Gastrocnemius medialis (tissue), 4 donors: Measurements from ENCODE around the gene DTD1. TPM values are rescaled to one million over a fixed set of nuclear protein-coding genes. Genes with fewer than 3 reads are reported as not detected.

Source experiments
- ATAC-seq, 2 donors: fragments of 150-250 bp; one replicate each; pipeline ENCODE4 v1.9.1; 2016
- DNase-seq, 2 donors: peaks; one replicate each; pipeline ENCODE4 v3.0.0-alpha.2; 2019
- H3K27ac ChIP-seq, 4 donors: fragments of 200-600 bp; sonication (generic); 1 replicate in 1 of 4; 2 replicates in 3 of 4; pipeline ENCODE4 v1.5.1; 2016 to 2018; ENCODE audit warnings: mild to moderate bottlenecking in 2 of 4, moderate library complexity in 1 of 4
- H3K27me3 ChIP-seq, 3 donors: fragments of 200-600 bp; sonication (generic) in 2 of 3; 1 replicate in 1 of 3; 2 replicates in 2 of 3; pipeline versions ENCODE4 v1.5.1 to v1.6.0; 2016 to 2019; ENCODE audit warnings: mild to moderate bottlenecking in 1 of 3, moderate library complexity in 1 of 3
- H3K36me3 ChIP-seq, 2 donors: fragments of 200-600 bp; sonication (generic) in 1 of 2; one replicate each; pipeline ENCODE4 v1.5.1; 2017 to 2018
- H3K4me1 ChIP-seq, 2 donors: fragments of 200-600 bp; sonication (generic) in 1 of 2; one replicate each; pipeline ENCODE4 v1.5.1; 2016 to 2017; ENCODE audit warnings: mild to moderate bottlenecking in 2 of 2
- H3K4me3 ChIP-seq, 4 donors: fragments of 200-600 bp; sonication (generic) in 3 of 4; 1 replicate in 1 of 4; 2 replicates in 3 of 4; pipeline ENCODE4 v1.5.1; 2016 to 2019; ENCODE audit warnings: mild to moderate bottlenecking in 2 of 4
- H3K9me3 ChIP-seq, 3 donors: fragments of 200-600 bp; sonication (generic) in 2 of 3; 1 replicate in 1 of 3; 2 replicates in 2 of 3; pipeline ENCODE4 v1.5.1; 2016 to 2019
- CTCF ChIP-seq, 5 experiments: fragments of 450-650 bp in 3 of 5; fragments of 200-600 bp in 2 of 5; sonication (generic) in 2 of 5; IDR thresholded peaks in 4 of 5; conservative IDR thresholded peaks in 1 of 5; 1 replicate in 4 of 5; 2 replicates in 1 of 5; pipeline ENCODE4 v1.5.1; 2016 to 2019; ENCODE audit warnings: antibody characterized with exemption in 5 of 5, mild to moderate bottlenecking in 3 of 5, moderate library complexity in 3 of 5
- POLR2A ChIP-seq, 2 donors: fragments of 450-650 bp; IDR thresholded peaks; one replicate each; pipeline ENCODE4 v1.6.1; 2017; ENCODE audit warnings: antibody characterized with exemption in 2 of 2, mild to moderate bottlenecking in 2 of 2, moderate library complexity in 2 of 2
- in situ Hi-C, 4 donors: fragments of 200-750 bp; cut with MboI; loops; one replicate each; pipeline versions ENCODE4 v1.15.0 to v1.8.0; 2017; ENCODE audit warnings: low sequenced_read_pairs in 4 of 4
- intact Hi-C: fragments of 100-400 bp; cut with DNase I; formaldehyde crosslinking; loops from one replicate; pipeline ENCODE4 v1.15.1; 2023; ENCODE audit warnings: low total_unique reads
- total RNA-seq, 4 donors: library from RNA; depleted of rRNA; stranded (reverse); fragments of >200 nt; gene quantifications; one replicate each; pipeline versions ENCODE4 v1.1.0 to v1.2.3, GENCODE V29; 2016

Gene DTD1
- total RNA-seq, 4 donors from 2014 or later = 18.0 to 33.0 (median 26.5) TPM

GRCh38 chr20:18738055-18738454 lies 150.2 kb downstream of the DTD1 start:
- DNase-seq = no peak
- TF ChIP-seq POLR2A (IDR thresholded peaks at IDR 0.05) = no peak
- TF ChIP-seq CTCF (IDR thresholded peaks at IDR 0.05 in 4 of 5, conservative IDR thresholded peaks at IDR 0.05 in 1 of 5) = no peak
- Histone ChIP-seq H3K27ac (no peak overlapping the region), H3K9me3 (no peaks in the 10 kb centered on the region), H3K4me1 (peaks cover 0 to 10% of the 10 kb centered on the region in 2 donors), H3K36me3 (no peaks in the 10 kb centered on the region), H3K27me3 (no peaks in the 10 kb centered on the region), H3K4me3 (no peak overlapping the region)
- no peak for ATAC-seq
- intact Hi-C loops (no loop called here), in situ Hi-C loops (no loop called here)

- no peaks in the 10 kb centered on the region for H3K27me3 ChIP-seq
- peaks cover 0 to 10% of the 10 kb centered on the region in 2 donors for H3K4me1 ChIP-seq
- no peaks in the 10 kb centered on the region for H3K9me3 ChIP-seq
- no peak for DNase-seq
- H3K4me3 ChIP-seq = no peak overlapping the region
- no peak overlapping the region for H3K27ac ChIP-seq
- H3K36me3 ChIP-seq = no peaks in the 10 kb centered on the region
- ATAC-seq = no peak
- intact Hi-C loops = no loop called here
- TF ChIP-seq POLR2A (IDR thresholded peaks at IDR 0.05) = no peak
- no peak for TF ChIP-seq CTCF (IDR thresholded peaks at IDR 0.05 in 4 of 5, conservative IDR thresholded peaks at IDR 0.05 in 1 of 5)
- in situ Hi-C loops = no loop called here
These were observed 151.0 kb downstream of the DTD1 start for GRCh38 chr20:18738888-18739287.

- Histone ChIP-seq H3K27me3 (no peaks in the 10 kb centered on the region), H3K27ac (no peak overlapping the region), H3K9me3 (no peaks in the 10 kb centered on the region), H3K4me3 (no peak overlapping the region), H3K36me3 (peaks cover 0 to 4% of the 10 kb centered on the region in 2 donors), H3K4me1 (peaks cover 0 to 7% of the 10 kb centered on the region in 2 donors)
- no peak for DNase-seq
- intact Hi-C loops = no loop called here
- TF ChIP-seq POLR2A (IDR thresholded peaks at IDR 0.05) (no peak), CTCF (IDR thresholded peaks at IDR 0.05 in 4 of 5, conservative IDR thresholded peaks at IDR 0.05 in 1 of 5) (no peak)
- ATAC-seq = peak in 1 of 2 donors; percentile 33
- in situ Hi-C loops = no loop called here
These were observed 151.9 kb downstream of the DTD1 start for GRCh38 chr20:18739751-18740166.

- in situ Hi-C loops = no loop called here
- Histone ChIP-seq H3K27me3 (no peaks in the 10 kb centered on the region), H3K4me3 (no peak overlapping the region), H3K4me1 (no peaks in the 10 kb centered on the region), H3K27ac (no peak overlapping the region), H3K36me3 (peaks cover 0 to 4% of the 10 kb centered on the region in 2 donors), H3K9me3 (no peaks in the 10 kb centered on the region)
- TF ChIP-seq POLR2A (IDR thresholded peaks at IDR 0.05) (no peak), CTCF (IDR thresholded peaks at IDR 0.05 in 4 of 5, conservative IDR thresholded peaks at IDR 0.05 in 1 of 5) (no peak)
- ATAC-seq (no peak), DNase-seq (no peak)
- intact Hi-C loops = no loop called here
These were observed 152.9 kb downstream of the DTD1 start for GRCh38 chr20:18740726-18741125.

- no peak overlapping the region for H3K27ac ChIP-seq
- H3K9me3 ChIP-seq = no peaks in the 10 kb centered on the region
- DNase-seq (no peak), ATAC-seq (no peak)
- no peaks in the 10 kb centered on the region for H3K27me3 ChIP-seq
- H3K4me1 ChIP-seq = no peaks in the 10 kb centered on the region
- TF ChIP-seq POLR2A (IDR thresholded peaks at IDR 0.05) (no peak), CTCF (IDR thresholded peaks at IDR 0.05 in 4 of 5, conservative IDR thresholded peaks at IDR 0.05 in 1 of 5) (no peak)
- intact Hi-C loops (no loop called here), in situ Hi-C loops (no loop called here)
- H3K36me3 ChIP-seq = peaks cover 0 to 4% of the 10 kb centered on the region in 2 donors
- H3K4me3 ChIP-seq = no peak overlapping the region
These were observed 155.0 kb downstream of the DTD1 start for GRCh38 chr20:18742841-18743240.
